Esophagus squamous epithelium (tissue), 4 donors: ENCODE results near the gene WWOX.

Source experiments
- CTCF ChIP-seq, 6 experiments: fragments of 450-650 bp in 4 of 6; fragments of 200-600 bp in 2 of 6; sonication (generic) in 2 of 6; IDR thresholded peaks; one replicate each; pipeline ENCODE4 v1.5.1; 2016 to 2019; ENCODE audit warnings: antibody characterized with exemption in 6 of 6, mild to moderate bottlenecking in 4 of 6, moderate library complexity in 4 of 6
- POLR2A ChIP-seq, 4 donors: fragments of 450-650 bp; IDR thresholded peaks; one replicate each; pipeline ENCODE4 v1.6.1; 2017; ENCODE audit warnings: antibody characterized with exemption in 4 of 4, mild to moderate bottlenecking in 4 of 4, moderate library complexity in 3 of 4

- no peak for TF ChIP-seq CTCF (IDR thresholded peaks at IDR 0.05)
- no peak for TF ChIP-seq POLR2A (IDR thresholded peaks at IDR 0.05)
These were observed 1057.3 kb downstream of the WWOX start for GRCh38 chr16:79156761-79157160.
